Heart right ventricle (tissue), 16 donors: ENCODE results near the gene CLEC4M. TPM values are rescaled to one million over a fixed set of nuclear protein-coding genes. Genes with fewer than 3 reads are reported as not detected.

ENCODE experiments used
- ATAC-seq, 8 donors: fragments of 200-7000 bp; cut with Tn5 transposase; one replicate each; pipeline ENCODE4 v1.9.1; 2020; ENCODE audit warnings: mild to moderate bottlenecking in 8 of 8, moderate library complexity in 8 of 8, moderate number of reproducible peaks in 1 of 8
- DNase-seq, 2 donors: peaks; one replicate each; pipeline ENCODE4 v3.0.0-alpha.2; 2020
- H3K27ac ChIP-seq, 10 donors: fragments of 200-600 bp; sonication (generic) in 2 of 10; one replicate each; pipeline versions ENCODE4 v1.5.0 to v1.8.0; 2020 to 2022; ENCODE audit warnings: mild to moderate bottlenecking in 3 of 10
- H3K27me3 ChIP-seq, 7 donors: fragments of 200-600 bp; one replicate each; pipeline ENCODE4 v1.8.0; 2021 to 2022; ENCODE audit warnings: mild to moderate bottlenecking in 2 of 7
- H3K36me3 ChIP-seq, 9 donors: fragments of 200-600 bp; sonication (generic) in 1 of 9; one replicate each; pipeline versions ENCODE4 v1.5.0 to v1.8.0; 2020 to 2022; ENCODE audit warnings: mild to moderate bottlenecking in 2 of 9
- H3K4me1 ChIP-seq, 9 donors: fragments of 200-600 bp; sonication (generic) in 1 of 9; one replicate each; pipeline versions ENCODE4 v1.5.0 to v1.8.0; 2020 to 2022; ENCODE audit warnings: mild to moderate bottlenecking in 4 of 9
- H3K4me3 ChIP-seq, 10 donors: fragments of 200-600 bp; sonication (generic) in 2 of 10; one replicate each; pipeline versions ENCODE4 v1.5.0 to v1.8.0; 2020 to 2022; ENCODE audit warnings: mild to moderate bottlenecking in 7 of 10, moderate library complexity in 2 of 10
- H3K9me3 ChIP-seq, 11 donors: fragments of 200-600 bp in 10 of 11; sonication (generic) in 2 of 11; one replicate each; pipeline versions ENCODE4 v1.5.0 to v1.8.0; 2013 to 2022; ENCODE audit warnings: mild to moderate bottlenecking in 2 of 11, control low read depth in 1 of 11, moderate library complexity in 1 of 11
- WGBS, 2 donors: extraction: QIAGEN DNeasy Blood & Tissue Kit; methylation state at CpG; one replicate each; pipeline ENCODE4 v1.1.7; 2013; ENCODE audit warnings: inconsistent platforms in 1 of 2; 5-methylcytosine and 5-hydroxymethylcytosine counted together
- intact Hi-C, 10 donors: fragments of 100-400 bp; cut with DNase I; formaldehyde crosslinking; loops; one replicate each; pipeline versions ENCODE4 v1.11.1 to v1.14.2; 2022
- long read RNA-seq, 3 donors: library from polyadenylated mRNA; unstranded; transcript quantifications; one replicate each; pipeline ENCODE4 v2.0.0, GENCODE V29; 2020 to 2021
- polyA plus RNA-seq, 2 donors: library from polyadenylated mRNA; stranded (reverse); fragments of 200-250 nt; gene quantifications; one replicate each; pipeline ENCODE4 v1.2.3, GENCODE V29; 2013
- total RNA-seq, 10 donors: library from RNA; stranded (reverse); fragmentation: NEBNext Ultra II Directional in 3 of 10; extraction: Animal tissue kit (Norgen Biotek cat#: 25700) in 3 of 10; gene quantifications; one replicate each; pipeline versions ENCODE4 v1.2.1 to v1.2.4, GENCODE V29; 2021 to 2023
- TF ChIP-seq, protein P1 (sequence below), 9 donors: fragments of 200-600 bp; sonication (generic) in 2 of 9; IDR thresholded peaks; one replicate each; pipeline versions ENCODE4 v1.5.0 to v1.8.0; 2021 to 2022; ENCODE audit warnings: antibody characterized with exemption in 9 of 9, mild to moderate bottlenecking in 5 of 9, moderate library complexity in 1 of 9
- donor health status: Arrhythmogenic right ventricular cardiomyopathy.
- donor health status: ischemic (EF 13 %, LVEDD 7.1; RV severe dilation, severe dysfunction).
- donor health status: healthy with polysubstance abuse.
- donor health status: DM: no; HTN: yes; CAD: no.
- donor health status: DM: no; HTN: no; CAD: no.
- donor health status: ischemic (EF 25% LVEDD 6.9; RV normal size, moderate dysfunction).
- donor health status: ischemic (EF 25% LVEDD 5.7; RV mildly dilated, moderate dysfunction).
- donor health status: healthy.
- donor health status: DM: yes; HTN: yes; CAD: no.
- donor health status: Ischemic cardiomyopathy.
- donor health status: ischemic (EF 35%, LVEDD 5.7; RV mildly dilated, moderate dysfunction).
- donor health status: nonischemic (EF 11% LVEDD 7.7; RV severe dilation, severe dysfunction).
- donor health status: DM: yes; HTN: yes; CAD: no.
- donor health status: PGD.
- donor health status: ischemic (EF 29% LVEDD 5.4; RV normal size, mild dysfunction).
- donor health status: nonischemic (EF 23%, LVEDD 6.1; RV moderate dilation, normal function).

The CLEC4M gene, protein sequence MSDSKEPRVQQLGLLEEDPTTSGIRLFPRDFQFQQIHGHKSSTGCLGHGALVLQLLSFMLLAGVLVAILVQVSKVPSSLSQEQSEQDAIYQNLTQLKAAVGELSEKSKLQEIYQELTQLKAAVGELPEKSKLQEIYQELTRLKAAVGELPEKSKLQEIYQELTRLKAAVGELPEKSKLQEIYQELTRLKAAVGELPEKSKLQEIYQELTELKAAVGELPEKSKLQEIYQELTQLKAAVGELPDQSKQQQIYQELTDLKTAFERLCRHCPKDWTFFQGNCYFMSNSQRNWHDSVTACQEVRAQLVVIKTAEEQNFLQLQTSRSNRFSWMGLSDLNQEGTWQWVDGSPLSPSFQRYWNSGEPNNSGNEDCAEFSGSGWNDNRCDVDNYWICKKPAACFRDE
- not detected for total RNA-seq
- not detected for polyA plus RNA-seq
- long read RNA-seq, donor 1: 0 reads
- long read RNA-seq, donor 2: 0 reads
- long read RNA-seq, donor 3: 0 reads

DNA sequence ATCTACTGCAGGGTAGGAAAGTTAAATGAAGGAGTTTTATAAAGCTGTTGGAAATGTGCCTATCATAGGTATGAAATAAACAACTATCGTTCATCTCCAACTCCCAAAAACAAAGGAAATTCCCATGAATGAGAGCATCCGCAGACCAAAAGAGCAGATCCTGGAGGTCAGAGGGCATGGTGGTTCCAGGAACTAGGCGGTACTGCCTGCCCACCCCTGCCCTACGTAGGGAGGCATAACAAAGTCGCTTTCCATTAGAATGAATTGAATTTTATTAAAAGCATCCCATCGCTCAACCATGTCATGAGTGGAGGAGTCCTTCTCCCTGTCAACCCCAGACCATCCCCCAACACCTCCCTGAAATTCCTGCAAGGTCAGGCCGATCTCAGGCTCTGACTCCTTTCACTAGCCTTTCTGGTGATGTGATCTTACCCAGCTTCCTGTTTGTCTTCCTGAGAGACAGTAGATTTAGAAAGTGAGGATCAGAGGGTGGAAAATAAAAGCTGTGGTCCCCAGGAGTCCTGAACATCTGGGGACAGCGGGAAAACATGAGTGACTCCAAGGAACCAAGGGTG, at the start of gene CLEC4M:
CLEC4M (plus strand) TSS at position 525 of the 575 bp plus-strand sequence; CDS start at position 549, 24 bp downstream.
- TF ChIP-seq, protein P1, sequence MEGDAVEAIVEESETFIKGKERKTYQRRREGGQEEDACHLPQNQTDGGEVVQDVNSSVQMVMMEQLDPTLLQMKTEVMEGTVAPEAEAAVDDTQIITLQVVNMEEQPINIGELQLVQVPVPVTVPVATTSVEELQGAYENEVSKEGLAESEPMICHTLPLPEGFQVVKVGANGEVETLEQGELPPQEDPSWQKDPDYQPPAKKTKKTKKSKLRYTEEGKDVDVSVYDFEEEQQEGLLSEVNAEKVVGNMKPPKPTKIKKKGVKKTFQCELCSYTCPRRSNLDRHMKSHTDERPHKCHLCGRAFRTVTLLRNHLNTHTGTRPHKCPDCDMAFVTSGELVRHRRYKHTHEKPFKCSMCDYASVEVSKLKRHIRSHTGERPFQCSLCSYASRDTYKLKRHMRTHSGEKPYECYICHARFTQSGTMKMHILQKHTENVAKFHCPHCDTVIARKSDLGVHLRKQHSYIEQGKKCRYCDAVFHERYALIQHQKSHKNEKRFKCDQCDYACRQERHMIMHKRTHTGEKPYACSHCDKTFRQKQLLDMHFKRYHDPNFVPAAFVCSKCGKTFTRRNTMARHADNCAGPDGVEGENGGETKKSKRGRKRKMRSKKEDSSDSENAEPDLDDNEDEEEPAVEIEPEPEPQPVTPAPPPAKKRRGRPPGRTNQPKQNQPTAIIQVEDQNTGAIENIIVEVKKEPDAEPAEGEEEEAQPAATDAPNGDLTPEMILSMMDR (IDR thresholded peaks at IDR 0.05): no peak
- H3K27me3 ChIP-seq: peaks cover 0 to 41% (median 11%) of the 10 kb centered on the region in 7 donors
- no peak for DNase-seq
- WGBS, 2 donors: 62 to 65% methylated on average over 8 of the region's 8 CpGs
- no peaks in the 10 kb centered on the region for H3K36me3 ChIP-seq
- peaks cover 0 to 27% (median 12%) of the 10 kb centered on the region in 11 donors for H3K9me3 ChIP-seq
- no peak within 1 kb of the TSS for H3K4me3 ChIP-seq
- intact Hi-C loops: no loop called here
- ATAC-seq: no peak
- H3K27ac ChIP-seq: no peak within 1 kb of the TSS
- H3K4me1 ChIP-seq: no peaks in the 10 kb centered on the region

DNA sequence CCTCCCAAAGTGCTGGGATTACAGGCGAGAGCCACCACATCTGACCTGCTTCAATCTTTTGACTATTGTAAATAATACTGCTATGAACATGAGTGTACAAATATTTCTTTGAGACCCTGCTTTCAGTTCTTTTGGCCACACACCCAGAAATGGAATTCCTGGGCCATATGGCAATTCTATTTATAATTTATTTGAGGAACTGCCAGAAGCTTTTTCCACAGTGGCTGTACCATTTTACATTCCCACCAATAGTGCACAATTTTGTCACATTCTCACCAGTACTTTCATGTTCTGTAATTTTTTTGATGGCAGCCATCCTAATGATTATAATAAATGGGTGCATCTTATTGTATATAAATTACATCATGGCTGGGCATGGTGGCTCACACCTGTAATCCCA, 47.4 kb upstream of the CLEC4M start:
- Histone ChIP-seq H3K36me3 (no peaks in the 10 kb centered on the region), H3K27ac (no peak overlapping the region), H3K27me3 (peaks cover 0 to 24% (median 11%) of the 10 kb centered on the region in 7 donors), H3K4me1 (peaks cover 0 to 7% (median 0%) of the 10 kb centered on the region in 9 donors), H3K9me3 (peaks cover 0 to 12% (median 0%) of the 10 kb centered on the region in 11 donors), H3K4me3 (no peak overlapping the region)
- TF ChIP-seq, protein P1 (IDR thresholded peaks at IDR 0.05): no peak
- intact Hi-C loops: no loop called here
- ATAC-seq (no peak), DNase-seq (no peak)
- 79 to 84% methylated on average over 1 of the region's 1 CpG for WGBS, 2 donors

DNA sequence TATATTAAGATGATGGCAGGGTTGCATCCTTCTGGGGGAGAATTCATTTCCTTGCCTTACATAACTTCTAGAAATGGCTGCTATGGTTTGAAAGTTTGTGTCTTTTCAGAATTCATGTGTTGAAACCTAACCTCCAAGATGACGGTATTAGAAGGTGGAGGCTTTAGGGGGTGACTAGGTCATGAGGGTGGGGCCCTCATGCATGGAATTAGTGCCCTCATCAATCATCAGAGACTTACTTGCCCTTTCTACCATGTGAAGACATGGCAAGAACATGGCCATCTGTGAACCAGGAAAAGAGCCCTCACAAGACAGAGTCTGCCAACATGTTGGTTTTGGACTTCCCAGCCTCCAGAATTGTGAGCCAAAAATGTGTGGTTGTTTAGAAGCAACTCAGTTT, 46.3 kb upstream of the CLEC4M start:
- Histone ChIP-seq H3K27me3 (peaks cover 0 to 24% (median 11%) of the 10 kb centered on the region in 7 donors), H3K27ac (no peak overlapping the region), H3K9me3 (peaks cover 0 to 12% (median 0%) of the 10 kb centered on the region in 11 donors), H3K36me3 (no peaks in the 10 kb centered on the region), H3K4me1 (peaks cover 0 to 7% (median 0%) of the 10 kb centered on the region in 9 donors), H3K4me3 (no peak overlapping the region)
- TF ChIP-seq, protein P1 (IDR thresholded peaks at IDR 0.05): no peak
- 75 to 77% methylated on average over 1 of the region's 1 CpG for WGBS, 2 donors
- intact Hi-C loops: no loop called here
- no peak for ATAC-seq
- no peak for DNase-seq

DNA sequence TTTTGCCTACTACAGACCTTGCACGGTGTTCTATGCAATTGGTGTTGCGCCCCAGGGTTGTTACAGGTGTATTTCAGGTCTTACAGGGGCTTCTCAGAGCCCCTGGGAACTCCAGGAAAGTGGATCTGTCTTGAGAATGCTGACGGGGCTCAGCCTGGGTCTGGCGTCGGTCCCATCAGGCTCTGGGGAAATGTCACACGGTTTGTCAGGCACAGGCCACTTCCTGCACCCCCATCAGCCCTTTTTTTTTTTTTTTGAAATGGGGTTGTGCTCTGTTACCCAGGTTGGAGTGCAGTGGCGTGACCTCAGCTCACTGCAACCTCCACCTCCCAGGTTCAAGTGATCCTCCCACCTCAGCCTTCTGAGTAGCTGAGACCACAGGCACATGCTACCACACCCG, 44.4 kb upstream of the CLEC4M start:
- H3K36me3 ChIP-seq: no peaks in the 10 kb centered on the region
- 51% methylated on average over 8 of the region's 8 CpGs for WGBS, 2 donors
- ATAC-seq (no peak), DNase-seq (no peak)
- TF ChIP-seq, protein P1 (IDR thresholded peaks at IDR 0.05): no peak
- H3K9me3 ChIP-seq: peaks cover 0 to 12% (median 0%) of the 10 kb centered on the region in 11 donors
- H3K4me3 ChIP-seq: no peak overlapping the region
- intact Hi-C loops: no loop called here
- H3K27ac ChIP-seq: no peak overlapping the region
- H3K4me1 ChIP-seq: peaks cover 0 to 7% (median 0%) of the 10 kb centered on the region in 9 donors
- H3K27me3 ChIP-seq: peaks cover 0 to 31% (median 11%) of the 10 kb centered on the region in 7 donors
